ENCODE results near the gene DCBLD1. TPM values are rescaled to one million over a fixed set of nuclear protein-coding genes. Genes with fewer than 3 reads are reported as not detected.

Gene DCBLD1
- total and polyA plus RNA-seq, 7 donors: 2.3 to 16.3 (median 6.8) TPM

DNA sequence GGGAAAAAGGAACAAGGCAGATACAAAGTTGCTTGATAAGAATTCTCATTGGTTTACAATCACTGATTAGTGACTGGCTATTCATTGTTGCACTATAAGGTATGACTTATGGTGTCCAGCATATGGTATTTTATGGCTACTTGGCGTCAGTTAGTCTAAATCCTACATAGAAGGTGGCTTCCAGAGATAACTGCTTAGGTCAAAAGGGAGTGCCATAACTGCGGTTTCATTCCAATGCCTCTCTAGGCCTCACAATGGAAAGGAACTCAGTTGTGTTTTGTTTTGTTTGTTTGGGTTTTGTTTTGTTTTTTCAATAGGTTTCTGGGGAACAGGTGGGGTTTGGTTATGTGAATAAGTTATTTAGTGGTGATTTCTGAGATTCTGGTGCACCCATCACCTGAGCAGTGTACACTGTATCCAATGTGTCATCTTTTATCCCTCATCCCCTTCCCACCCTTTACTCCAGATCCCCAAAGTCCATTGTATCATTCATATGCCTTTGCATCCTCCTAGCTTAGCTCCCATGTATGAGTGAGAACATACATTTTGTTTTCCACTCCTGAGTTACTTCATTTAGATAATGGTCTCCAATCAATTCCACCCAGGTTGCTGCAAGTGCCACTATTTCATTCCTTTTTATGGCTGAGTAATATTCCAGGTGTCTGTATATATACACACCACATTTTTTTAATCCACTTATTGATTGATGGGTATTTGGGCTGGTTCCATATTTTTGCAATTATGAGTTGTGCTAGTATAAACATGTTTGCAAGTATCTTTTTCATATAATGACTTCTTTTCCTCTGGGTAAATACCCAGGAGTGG, 112.8 kb downstream of the DCBLD1 start:
- Histone ChIP-seq H3K36me3 (peaks cover 0 to 2% (median 0%) of the 10 kb centered on the region in 4 donors), H3K4me1 (peaks cover 0 to 18% (median 13%) of the 10 kb centered on the region in 4 donors), H3K4me3 (no peak overlapping the region), H3K27me3 (no peaks in the 10 kb centered on the region), H3K27ac (no peak overlapping the region), H3K9me3 (no peaks in the 10 kb centered on the region)
- intact Hi-C loops (cut with DNase I): no loop called here
- TF ChIP-seq POLR2A (IDR thresholded peaks at IDR 0.05): no peak
- TF ChIP-seq, protein P1, sequence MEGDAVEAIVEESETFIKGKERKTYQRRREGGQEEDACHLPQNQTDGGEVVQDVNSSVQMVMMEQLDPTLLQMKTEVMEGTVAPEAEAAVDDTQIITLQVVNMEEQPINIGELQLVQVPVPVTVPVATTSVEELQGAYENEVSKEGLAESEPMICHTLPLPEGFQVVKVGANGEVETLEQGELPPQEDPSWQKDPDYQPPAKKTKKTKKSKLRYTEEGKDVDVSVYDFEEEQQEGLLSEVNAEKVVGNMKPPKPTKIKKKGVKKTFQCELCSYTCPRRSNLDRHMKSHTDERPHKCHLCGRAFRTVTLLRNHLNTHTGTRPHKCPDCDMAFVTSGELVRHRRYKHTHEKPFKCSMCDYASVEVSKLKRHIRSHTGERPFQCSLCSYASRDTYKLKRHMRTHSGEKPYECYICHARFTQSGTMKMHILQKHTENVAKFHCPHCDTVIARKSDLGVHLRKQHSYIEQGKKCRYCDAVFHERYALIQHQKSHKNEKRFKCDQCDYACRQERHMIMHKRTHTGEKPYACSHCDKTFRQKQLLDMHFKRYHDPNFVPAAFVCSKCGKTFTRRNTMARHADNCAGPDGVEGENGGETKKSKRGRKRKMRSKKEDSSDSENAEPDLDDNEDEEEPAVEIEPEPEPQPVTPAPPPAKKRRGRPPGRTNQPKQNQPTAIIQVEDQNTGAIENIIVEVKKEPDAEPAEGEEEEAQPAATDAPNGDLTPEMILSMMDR (IDR thresholded peaks at IDR 0.05): no peak
- no peak for TF ChIP-seq POLR2AphosphoS5 (IDR thresholded peaks at IDR 0.05)
- TF ChIP-seq EP300 (IDR thresholded peaks at IDR 0.05): no peak
- DNase-seq: no peak
- 23 to 79% methylated on average over 2 of the region's 2 CpGs for WGBS, 2 donors

DNA sequence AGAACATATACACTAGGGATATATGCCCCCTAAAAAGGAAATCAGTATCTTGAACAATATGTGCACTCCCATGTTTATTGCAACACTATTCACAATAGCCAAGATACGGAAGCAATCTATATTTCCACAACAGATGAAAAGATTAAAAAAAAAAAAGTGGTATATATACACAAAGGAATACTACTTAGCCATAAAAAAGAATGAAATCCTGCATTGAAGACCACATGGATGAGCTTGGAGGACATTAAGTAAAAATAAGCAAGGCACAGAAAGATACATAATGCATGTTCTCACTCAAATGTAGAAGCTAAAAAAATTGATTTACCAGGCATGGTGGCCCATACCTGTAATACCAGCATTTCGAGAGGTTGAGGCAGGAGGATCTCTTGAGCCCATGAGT, 115.3 kb downstream of the DCBLD1 start:
- Histone ChIP-seq H3K4me3 (no peak overlapping the region), H3K36me3 (no peaks in the 10 kb centered on the region), H3K4me1 (peaks cover 0 to 30% (median 21%) of the 10 kb centered on the region in 4 donors), H3K27ac (no peak overlapping the region), H3K27me3 (no peaks in the 10 kb centered on the region), H3K9me3 (no peaks in the 10 kb centered on the region)
- no peak for DNase-seq
- intact Hi-C loops (cut with DNase I): no loop called here
- WGBS, 2 donors: 96 to 97% methylated on average over 2 of the region's 2 CpGs
- TF ChIP-seq POLR2AphosphoS5 (IDR thresholded peaks at IDR 0.05) (no peak), POLR2A (IDR thresholded peaks at IDR 0.05) (no peak), EP300 (IDR thresholded peaks at IDR 0.05) (no peak)
- TF ChIP-seq, protein P1 (IDR thresholded peaks at IDR 0.05): no peak

Small RNA genes lying within 50 kb of the gene (small RNA-seq; reads per million reads assigned to genes)
- 0 reads per million in 3 donors for gene RNU6-253P

Other genes with a start within 250 kb of the DCBLD1 start
- not detected for gene VGLL2, start 217.1 kb upstream of the DCBLD1 start, total RNA-seq
- not detected for gene VGLL2, start 217.1 kb upstream of the DCBLD1 start, polyA plus RNA-seq
- not detected for gene ROS1, start 56.7 kb upstream of the DCBLD1 start, total RNA-seq
- under 1 TPM in 1 of 3 donors, not detected in 2; 0.07 TPM for gene ROS1, start 56.7 kb upstream of the DCBLD1 start, polyA plus RNA-seq
- gene GOPC, start 119.8 kb downstream of the DCBLD1 start, total RNA-seq: 10 to 100 TPM; 26.0 to 28.1 (median 26.1) TPM
- 10 to 100 TPM; 14.8 to 28.0 (median 20.4) TPM for gene GOPC, start 119.8 kb downstream of the DCBLD1 start, polyA plus RNA-seq
- gene NUS1, start 192.8 kb downstream of the DCBLD1 start, total RNA-seq: 10 to 100 TPM; 22.2 to 31.4 (median 25.1) TPM
- 10 to 100 TPM; 13.2 to 23.8 (median 15.6) TPM for gene NUS1, start 192.8 kb downstream of the DCBLD1 start, polyA plus RNA-seq